GM12878 (cell line): ENCODE results near the gene QRFP.

ENCODE experiments used
- EZH2 ChIP-seq: IDR thresholded peaks from 2 replicates; pipeline ENCODE4 v1.6.1; 2012; ENCODE audit warnings: low read depth, mild to moderate bottlenecking, control low read depth, inconsistent platforms, low read length, borderline replicate concordance; ENCODE audit not compliant: control insufficient read depth
- POLR2A ChIP-seq: IDR thresholded peaks from 2 replicates; pipeline ENCODE4 v1.6.1; 2011; ENCODE audit warnings: low read depth, mild to moderate bottlenecking, low read length
- POLR2AphosphoS5 ChIP-seq: IDR thresholded peaks from 2 replicates; pipeline ENCODE4 v1.6.1; 2011; ENCODE audit warnings: mild to moderate bottlenecking, low read length, inconsistent platforms
- SMC3 ChIP-seq: IDR thresholded peaks from 2 replicates; pipeline ENCODE4 v1.6.1; 2011; ENCODE audit warnings: low read length, improper control_type of control experiment, borderline replicate concordance
- TCF7 ChIP-seq: IDR thresholded peaks from 2 replicates; pipeline ENCODE4 v1.6.1; 2014; ENCODE audit warnings: antibody characterized with exemption, borderline replicate concordance
- TF ChIP-seq, protein P1 (sequence below), 3 experiments: IDR thresholded peaks in 2 of 3; conservative IDR thresholded peaks in 1 of 3; 2 replicates each; pipeline ENCODE4 v1.5.1; 2011; ENCODE audit warnings: low read depth in 3 of 3, low read length in 3 of 3, mild to moderate bottlenecking in 3 of 3, control low read depth in 2 of 3, moderate library complexity in 2 of 3, inconsistent platforms in 1 of 3, mixed read lengths in 1 of 3; ENCODE audit not compliant: control insufficient read depth in 2 of 3, insufficient read depth in 1 of 3; ENCODE audit errors: extremely low read depth in 1 of 3
- TF ChIP-seq, protein P2 (sequence below): IDR thresholded peaks from 2 replicates; pipeline ENCODE4 v1.6.1; 2012; ENCODE audit warnings: mild to moderate bottlenecking, low read depth, low read length
- TF ChIP-seq, protein P3 (sequence below): IDR thresholded peaks from 2 replicates; pipeline ENCODE4 v1.6.1; 2011; ENCODE audit warnings: low read depth, low read length, improper control_type of control experiment, borderline replicate concordance

DNA sequence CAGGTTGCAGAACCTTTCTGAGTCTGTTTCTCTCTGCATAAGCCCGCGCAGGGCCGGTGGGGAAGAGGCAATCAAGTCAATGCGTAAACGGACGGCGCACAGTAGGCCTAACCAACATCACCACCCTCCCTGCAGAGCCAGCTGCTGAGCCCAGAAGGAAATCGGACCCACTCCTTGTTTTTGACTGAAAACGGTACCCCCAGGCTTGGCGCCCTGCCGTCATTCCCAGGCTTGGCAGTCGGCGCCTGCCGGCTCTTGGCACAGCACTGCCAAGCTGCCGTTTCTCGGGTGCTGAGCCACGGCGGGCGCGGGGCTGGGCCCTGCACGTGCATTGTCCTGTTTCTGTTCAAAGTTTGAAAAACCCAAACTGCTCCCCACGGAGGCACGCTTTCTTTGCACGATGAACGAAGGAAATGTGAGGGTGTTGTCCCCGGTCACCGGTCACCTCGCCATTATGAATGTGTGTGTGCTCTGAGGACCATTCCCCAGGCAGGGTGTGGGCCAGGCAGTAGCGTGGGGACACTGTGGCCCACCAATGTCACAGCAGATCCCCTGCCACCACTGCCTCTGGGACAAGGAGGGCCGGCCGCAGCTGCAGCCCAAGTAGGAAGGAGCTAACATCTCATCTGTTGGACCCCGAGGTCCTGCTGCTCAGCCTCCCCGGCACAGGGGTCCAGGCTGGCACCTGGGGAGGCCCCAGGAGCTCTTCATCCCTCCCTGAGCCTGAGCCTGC is 22.4 kb upstream of the QRFP start:
- TF ChIP-seq, protein P1, sequence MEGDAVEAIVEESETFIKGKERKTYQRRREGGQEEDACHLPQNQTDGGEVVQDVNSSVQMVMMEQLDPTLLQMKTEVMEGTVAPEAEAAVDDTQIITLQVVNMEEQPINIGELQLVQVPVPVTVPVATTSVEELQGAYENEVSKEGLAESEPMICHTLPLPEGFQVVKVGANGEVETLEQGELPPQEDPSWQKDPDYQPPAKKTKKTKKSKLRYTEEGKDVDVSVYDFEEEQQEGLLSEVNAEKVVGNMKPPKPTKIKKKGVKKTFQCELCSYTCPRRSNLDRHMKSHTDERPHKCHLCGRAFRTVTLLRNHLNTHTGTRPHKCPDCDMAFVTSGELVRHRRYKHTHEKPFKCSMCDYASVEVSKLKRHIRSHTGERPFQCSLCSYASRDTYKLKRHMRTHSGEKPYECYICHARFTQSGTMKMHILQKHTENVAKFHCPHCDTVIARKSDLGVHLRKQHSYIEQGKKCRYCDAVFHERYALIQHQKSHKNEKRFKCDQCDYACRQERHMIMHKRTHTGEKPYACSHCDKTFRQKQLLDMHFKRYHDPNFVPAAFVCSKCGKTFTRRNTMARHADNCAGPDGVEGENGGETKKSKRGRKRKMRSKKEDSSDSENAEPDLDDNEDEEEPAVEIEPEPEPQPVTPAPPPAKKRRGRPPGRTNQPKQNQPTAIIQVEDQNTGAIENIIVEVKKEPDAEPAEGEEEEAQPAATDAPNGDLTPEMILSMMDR (IDR thresholded peaks at IDR 0.05 in 2 of 3, conservative IDR thresholded peaks at IDR 0.05 in 1 of 3; ENCODE audit: control insufficient read depth in 2 of 3, extremely low read depth in 1 of 3, insufficient read depth in 1 of 3, low read depth in 3 of 3, low read length in 3 of 3), result no peak
- no peak for TF ChIP-seq TCF7
- TF ChIP-seq SMC3, result no peak
- TF ChIP-seq, protein P2, sequence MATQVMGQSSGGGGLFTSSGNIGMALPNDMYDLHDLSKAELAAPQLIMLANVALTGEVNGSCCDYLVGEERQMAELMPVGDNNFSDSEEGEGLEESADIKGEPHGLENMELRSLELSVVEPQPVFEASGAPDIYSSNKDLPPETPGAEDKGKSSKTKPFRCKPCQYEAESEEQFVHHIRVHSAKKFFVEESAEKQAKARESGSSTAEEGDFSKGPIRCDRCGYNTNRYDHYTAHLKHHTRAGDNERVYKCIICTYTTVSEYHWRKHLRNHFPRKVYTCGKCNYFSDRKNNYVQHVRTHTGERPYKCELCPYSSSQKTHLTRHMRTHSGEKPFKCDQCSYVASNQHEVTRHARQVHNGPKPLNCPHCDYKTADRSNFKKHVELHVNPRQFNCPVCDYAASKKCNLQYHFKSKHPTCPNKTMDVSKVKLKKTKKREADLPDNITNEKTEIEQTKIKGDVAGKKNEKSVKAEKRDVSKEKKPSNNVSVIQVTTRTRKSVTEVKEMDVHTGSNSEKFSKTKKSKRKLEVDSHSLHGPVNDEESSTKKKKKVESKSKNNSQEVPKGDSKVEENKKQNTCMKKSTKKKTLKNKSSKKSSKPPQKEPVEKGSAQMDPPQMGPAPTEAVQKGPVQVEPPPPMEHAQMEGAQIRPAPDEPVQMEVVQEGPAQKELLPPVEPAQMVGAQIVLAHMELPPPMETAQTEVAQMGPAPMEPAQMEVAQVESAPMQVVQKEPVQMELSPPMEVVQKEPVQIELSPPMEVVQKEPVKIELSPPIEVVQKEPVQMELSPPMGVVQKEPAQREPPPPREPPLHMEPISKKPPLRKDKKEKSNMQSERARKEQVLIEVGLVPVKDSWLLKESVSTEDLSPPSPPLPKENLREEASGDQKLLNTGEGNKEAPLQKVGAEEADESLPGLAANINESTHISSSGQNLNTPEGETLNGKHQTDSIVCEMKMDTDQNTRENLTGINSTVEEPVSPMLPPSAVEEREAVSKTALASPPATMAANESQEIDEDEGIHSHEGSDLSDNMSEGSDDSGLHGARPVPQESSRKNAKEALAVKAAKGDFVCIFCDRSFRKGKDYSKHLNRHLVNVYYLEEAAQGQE, result no peak
- no peak for TF ChIP-seq EZH2
- TF ChIP-seq POLR2AphosphoS5, result no peak
- TF ChIP-seq, protein P3, sequence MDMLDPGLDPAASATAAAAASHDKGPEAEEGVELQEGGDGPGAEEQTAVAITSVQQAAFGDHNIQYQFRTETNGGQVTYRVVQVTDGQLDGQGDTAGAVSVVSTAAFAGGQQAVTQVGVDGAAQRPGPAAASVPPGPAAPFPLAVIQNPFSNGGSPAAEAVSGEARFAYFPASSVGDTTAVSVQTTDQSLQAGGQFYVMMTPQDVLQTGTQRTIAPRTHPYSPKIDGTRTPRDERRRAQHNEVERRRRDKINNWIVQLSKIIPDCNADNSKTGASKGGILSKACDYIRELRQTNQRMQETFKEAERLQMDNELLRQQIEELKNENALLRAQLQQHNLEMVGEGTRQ, result no peak
- TF ChIP-seq POLR2A, result no peak
